Tongue (tissue), 2 donors: ENCODE data around the gene CCDC7. TPM values are rescaled to one million over a fixed set of nuclear protein-coding genes. Genes with fewer than 3 reads are reported as not detected.
"Not testable (repeated sequence)": the region's sequence is repeated elsewhere in the genome, so short reads cannot be mapped to it uniquely, and the experiment has no call there.

Experiments
- DNase-seq: peaks from one replicate; pipeline ENCODE4 v3.0.0-alpha.2; 2015
- total RNA-seq: library from RNA; depleted of rRNA; stranded (reverse); fragments of >200 nt; gene quantifications from one replicate; pipeline ENCODE4 v1.2.3, GENCODE V29; 2014

The CCDC7 gene
- total RNA-seq, 1 donor from 2014 or later, result 129 TPM

- no peak for DNase-seq
Observed at GRCh38 chr10:32731527-32731926, 285.6 kb downstream of the CCDC7 start.

DNA sequence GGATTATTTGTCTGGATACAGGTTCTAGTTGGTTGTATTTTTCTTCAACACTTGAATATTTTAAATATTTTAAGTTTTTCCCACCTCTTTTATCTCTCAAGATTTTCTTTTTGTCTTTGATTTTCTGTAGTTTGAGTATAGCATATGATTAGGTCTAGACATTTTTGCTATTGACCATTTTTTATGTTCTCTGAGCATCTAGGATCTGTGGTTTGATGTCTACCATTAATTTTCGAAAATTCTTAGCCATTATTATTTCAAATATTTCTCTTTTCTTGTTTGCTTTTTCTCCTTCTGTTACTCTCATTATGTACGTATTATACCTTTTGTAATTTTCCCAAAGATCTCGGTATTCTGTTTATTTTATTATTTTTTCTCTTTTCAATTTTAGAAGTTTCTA lies 293.0 kb downstream of the CCDC7 start:
- no peak for DNase-seq

GRCh38 chr10:32744321-32744720 lies 298.4 kb downstream of the CCDC7 start:
- no peak for DNase-seq

- no peak for DNase-seq
Observed at GRCh38 chr10:32746869-32747268, 300.9 kb downstream of the CCDC7 start.

DNA sequence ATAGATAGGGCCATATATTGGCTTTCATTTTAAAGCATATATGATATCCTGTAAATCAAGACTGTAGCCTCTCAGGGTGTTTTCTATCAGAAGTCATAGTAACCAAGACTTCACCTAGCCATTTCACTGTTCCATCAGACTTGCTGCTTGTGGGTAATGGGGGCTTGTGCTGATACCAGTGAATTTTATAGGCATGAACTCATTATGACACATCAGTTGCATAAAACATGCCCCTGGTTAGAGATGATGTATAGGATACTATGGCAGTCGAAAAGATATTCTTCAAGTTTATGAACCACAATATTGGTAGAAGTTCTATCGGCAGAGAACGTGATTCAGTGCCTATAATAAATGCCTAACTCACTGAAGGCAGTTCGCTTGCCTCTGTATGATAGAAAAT lies 305.6 kb downstream of the CCDC7 start:
- DNase-seq, result no peak

DNA sequence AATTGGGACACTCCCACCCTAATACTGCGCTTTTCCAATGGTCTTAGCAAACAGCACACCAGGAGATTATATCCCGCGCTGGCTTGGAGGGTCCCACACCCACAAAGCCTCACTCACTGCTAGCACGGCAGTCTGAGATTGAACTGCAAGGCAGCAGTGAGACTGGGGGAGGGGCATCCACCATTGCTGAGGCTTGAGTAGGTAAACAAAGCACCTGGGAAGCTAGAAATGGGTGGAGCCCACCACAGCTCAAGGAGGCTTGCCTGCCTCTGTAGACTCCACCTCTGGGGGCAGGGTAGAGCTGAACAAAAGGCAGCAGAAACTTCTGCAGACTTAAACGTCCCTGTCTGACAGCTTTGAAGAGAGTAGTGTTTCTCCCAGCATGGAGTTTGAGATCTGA lies 309.0 kb downstream of the CCDC7 start:
- DNase-seq, result not testable (repeated sequence)

DNA sequence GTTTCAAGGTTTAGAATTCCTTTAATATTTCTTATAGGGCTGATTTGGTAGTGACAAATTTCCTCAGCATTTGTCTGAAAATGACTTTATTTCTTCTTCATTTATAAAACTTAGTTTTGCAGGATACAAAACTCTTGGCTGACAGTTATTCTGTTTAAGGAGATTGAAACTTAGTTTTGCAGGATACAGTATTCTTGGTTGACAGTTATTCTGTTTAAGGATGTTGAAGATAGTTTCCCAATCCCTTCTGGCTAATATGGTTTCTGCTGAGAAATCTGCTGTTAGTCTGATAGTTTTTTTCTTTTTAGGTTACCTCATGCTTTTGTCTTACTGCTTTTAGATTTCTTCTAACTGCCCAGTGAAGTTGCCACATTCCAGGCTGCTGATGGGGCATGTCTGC lies 325.3 kb downstream of the CCDC7 start:
- DNase-seq, result no peak

GRCh38 chr10:32773105-32773504 lies 327.2 kb downstream of the CCDC7 start:
- no peak for DNase-seq

DNA sequence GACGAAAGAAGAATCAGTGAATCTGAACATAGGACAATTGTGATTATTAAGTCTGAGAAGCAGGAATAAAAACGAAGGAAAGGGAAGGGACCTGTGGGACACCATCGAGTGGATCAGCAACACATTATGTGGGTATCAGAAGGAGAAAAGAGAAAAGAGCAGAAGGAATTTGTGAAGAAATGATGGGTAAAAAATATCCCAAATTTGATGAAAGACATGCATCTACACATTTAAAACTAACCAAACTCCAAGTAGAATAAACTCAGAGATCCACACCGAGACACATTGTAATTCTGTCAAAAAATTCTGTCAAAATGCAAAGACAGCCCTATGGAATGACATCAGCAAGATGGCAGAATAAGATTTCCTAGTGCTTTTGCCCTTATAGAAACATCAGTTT lies 341.0 kb downstream of the CCDC7 start:
- DNase-seq, result no peak

GRCh38 chr10:32787690-32788284 lies 341.8 kb downstream of the CCDC7 start:
- no peak for DNase-seq

GRCh38 chr10:32788359-32788758 lies 342.4 kb downstream of the CCDC7 start:
- no peak for DNase-seq

DNA sequence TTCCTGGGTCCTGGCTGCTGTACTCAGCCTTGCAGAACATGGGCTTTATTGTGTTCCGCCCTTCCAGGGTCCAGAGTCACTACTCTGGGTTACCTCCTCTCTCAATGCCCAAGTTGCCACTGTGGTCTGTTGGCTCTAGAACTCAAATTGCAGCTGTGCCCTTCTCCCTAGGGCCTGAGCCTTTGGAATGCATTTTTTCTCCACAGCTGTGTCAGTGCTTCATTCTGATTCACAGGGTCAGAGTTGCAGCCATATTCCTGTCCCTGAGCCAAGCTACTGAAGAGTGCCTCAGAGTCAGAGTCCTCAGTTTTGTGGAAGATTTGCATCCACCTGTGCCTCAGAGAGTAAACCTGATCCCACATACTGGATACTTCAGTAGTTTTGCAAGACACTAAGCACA lies 344.5 kb downstream of the CCDC7 start:
- peak; percentile 16 for DNase-seq

GRCh38 chr10:32793033-32793432 lies 347.1 kb downstream of the CCDC7 start:
- DNase-seq, result no peak

- peak; percentile 42 for DNase-seq
Observed at GRCh38 chr10:32795598-32796183, 349.8 kb downstream of the CCDC7 start.

- not testable (repeated sequence) for DNase-seq
Observed at GRCh38 chr10:32797393-32797792, 351.5 kb downstream of the CCDC7 start.

- no peak for DNase-seq
Observed at GRCh38 chr10:32846974-32847373, 401.0 kb downstream of the CCDC7 start.

DNA sequence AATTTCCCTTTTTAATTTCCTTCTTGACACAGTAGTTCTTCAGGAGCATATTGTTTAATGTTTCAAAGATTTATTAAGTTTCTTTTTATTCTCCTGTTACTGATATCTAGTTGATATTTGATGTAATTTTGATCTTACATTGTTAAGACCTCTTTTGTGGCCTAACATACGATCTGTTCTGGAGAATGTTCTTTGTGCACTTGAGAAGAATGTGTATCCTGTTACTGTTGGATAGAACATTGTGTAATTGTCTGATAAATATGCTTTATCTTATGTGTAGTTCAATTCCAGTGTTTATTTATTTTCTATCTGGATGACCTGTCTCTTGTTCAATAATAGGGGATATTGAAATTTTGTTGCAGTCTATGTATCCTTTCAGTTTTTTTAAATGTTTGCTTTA lies 405.4 kb downstream of the CCDC7 start:
- no peak for DNase-seq

- DNase-seq, result no peak
Observed at GRCh38 chr10:32854435-32854834, 408.5 kb downstream of the CCDC7 start.

DNA sequence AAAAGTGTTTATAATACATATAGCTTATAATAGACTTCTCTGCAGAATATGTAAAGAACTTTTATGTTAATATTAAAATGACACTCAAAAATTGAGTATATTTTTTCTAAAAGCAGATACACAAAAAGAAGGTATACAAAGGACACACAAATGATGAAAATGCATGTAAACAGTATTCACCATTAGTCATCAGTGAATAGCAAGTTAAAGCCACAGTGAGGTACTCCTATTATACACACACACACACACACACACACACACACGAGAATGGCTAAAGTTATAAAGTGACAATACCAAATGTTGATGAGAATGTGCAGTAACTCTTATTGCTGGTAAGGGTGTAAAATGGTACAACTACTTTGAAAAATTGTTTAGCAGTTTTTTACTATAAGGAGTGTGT lies 419.2 kb downstream of the CCDC7 start:
- DNase-seq, result no peak

DNA sequence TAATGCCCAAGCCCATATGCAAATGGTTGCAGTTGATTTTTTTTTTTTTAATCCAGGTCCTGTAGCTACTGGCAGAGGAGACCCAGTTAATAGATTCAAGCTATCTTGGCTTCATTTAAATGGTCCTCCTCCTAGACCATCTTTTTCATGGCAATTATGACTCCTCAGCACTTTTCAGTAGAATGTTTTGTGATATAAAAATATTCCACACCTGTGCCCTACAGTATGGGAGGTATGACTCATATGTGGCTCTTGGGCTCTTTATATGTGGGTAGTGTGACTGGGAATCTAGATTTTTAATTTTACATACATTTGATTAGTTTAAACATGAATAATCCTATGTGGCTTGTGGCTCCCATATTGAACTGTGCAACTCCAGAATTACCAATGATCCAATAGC lies 432.0 kb downstream of the CCDC7 start:
- DNase-seq, result no peak

DNA sequence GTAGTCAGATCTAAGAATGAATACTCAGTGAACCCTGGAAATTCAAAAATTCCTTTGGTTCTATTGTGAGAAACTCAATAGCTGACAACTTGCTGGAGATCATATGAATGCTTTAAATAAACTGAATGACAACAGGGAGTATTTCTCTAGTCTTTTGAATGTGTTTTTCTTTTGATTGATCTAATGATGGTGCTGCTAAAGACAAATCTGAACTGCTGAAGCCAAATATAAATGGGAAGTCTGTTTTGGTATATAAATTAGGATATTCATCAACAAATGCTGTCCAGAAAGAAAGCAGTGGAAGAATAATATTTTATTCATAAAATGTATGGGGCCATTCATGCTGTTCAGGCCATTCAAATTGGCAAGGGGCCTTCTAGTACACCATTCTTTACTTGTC lies 432.7 kb downstream of the CCDC7 start:
- no peak for DNase-seq

DNA sequence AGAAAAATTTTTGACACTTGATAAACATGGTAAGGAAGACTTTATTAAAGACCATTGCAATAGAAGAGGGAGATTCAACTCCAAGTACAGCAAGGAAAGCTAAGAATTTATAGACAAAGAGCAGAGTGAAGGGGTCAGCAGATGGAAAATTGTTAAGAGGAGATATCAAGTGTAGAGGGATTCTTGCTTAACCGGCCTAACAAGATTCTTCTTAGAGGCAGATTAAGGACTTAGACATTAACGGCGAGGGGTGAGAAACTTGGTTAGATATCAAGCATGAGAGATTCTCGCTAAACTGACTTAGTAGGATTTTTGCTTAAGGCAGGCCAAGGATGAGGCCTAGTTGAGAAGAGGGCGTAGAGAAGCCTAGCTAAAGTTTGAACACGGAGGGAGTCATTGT lies 436.1 kb downstream of the CCDC7 start:
- no peak for DNase-seq

GRCh38 chr10:32887481-32887880 lies 441.5 kb downstream of the CCDC7 start:
- DNase-seq, result no peak

DNA sequence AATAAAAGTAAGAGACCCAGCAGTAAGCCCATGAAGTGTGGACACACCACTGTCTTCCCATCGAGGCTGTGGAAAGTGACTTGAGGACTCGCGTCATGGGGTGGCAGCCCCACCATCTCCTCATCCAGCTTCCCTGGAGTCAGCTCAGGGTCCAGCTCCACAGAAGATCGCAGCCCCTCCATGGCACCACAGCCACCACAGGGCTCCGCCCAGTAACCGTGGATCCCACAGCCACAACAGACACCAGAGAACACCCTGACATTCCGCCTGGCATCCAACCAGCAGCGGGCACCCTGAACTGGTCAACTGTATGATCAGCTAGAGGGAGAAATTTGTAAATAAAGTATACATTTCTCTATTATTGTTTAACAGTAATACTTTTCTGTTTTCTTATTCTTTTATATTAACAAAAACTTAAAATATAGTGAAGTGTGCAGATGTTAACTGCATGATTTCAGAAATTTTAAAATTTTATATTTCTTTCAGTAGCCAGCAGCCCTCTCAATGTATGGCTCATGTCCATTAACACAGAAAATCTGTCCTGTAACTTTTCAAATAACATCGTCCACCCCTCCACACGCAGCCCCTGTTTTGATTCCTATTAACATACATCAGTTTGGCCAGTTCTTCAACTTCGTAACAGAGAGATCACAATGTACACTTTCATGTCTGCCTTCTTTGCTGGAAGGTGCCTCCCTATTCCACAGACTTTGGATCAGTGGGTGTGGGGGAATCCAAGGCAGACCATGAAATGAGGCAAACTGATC lies 442.4 kb downstream of the CCDC7 start:
- DNase-seq, result no peak
